K562 (cell line): ENCODE measurements around the gene AKAP13. TPM values are rescaled to one million over a fixed set of nuclear protein-coding genes. Genes with fewer than 3 reads are reported as not detected.
A peak's percentile ranks its signal among the peaks of the same experiment; 100 is the strongest.

Experiments
- ARID1B ChIP-seq: fragments of 450-650 bp; IDR thresholded peaks from 2 replicates; pipeline ENCODE4 v1.6.1; 2016; ENCODE audit warnings: antibody characterized with exemption, mild to moderate bottlenecking, inconsistent platforms
- EWSR1 ChIP-seq: fragments of 450-650 bp; IDR thresholded peaks from 2 replicates; pipeline ENCODE4 v1.6.1; 2018; ENCODE audit warnings: borderline replicate concordance, mild to moderate bottlenecking, low read depth, moderate library complexity; ENCODE audit not compliant: partially characterized antibody
- GATA2 ChIP-seq: sonication (generic); formaldehyde crosslinking; IDR thresholded peaks from 2 replicates; pipeline ENCODE4 v1.4.0; 2020; ENCODE audit warnings: mild to moderate bottlenecking, missing genetic modification reagents
- IFI16 ChIP-seq: fragments of 250-450 bp; sonication (Bioruptor Pico); IDR thresholded peaks from 2 replicates; pipeline ENCODE4 v2.1.2; 2022; ENCODE audit warnings: mild to moderate bottlenecking, inconsistent platforms
- JUND ChIP-seq, 2 experiments: IDR thresholded peaks; 2 replicates in 1 of 2; 3 replicates in 1 of 2; pipeline ENCODE4 v1.6.1; 2011; ENCODE audit warnings: borderline replicate concordance in 2 of 2, low read depth in 2 of 2, low read length in 2 of 2, improper control_type of control experiment in 1 of 2, missing biosample characterization in 1 of 2, missing genetic modification characterization in 1 of 2, missing genetic modification reagents in 1 of 2
- KLF16 ChIP-seq: IDR thresholded peaks from 2 replicates; pipeline ENCODE4 v1.6.1; 2016; ENCODE audit warnings: antibody characterized with exemption
- MYBL2 ChIP-seq, 2 experiments: fragments of 450-650 bp in 1 of 2; sonication (generic) in 1 of 2; formaldehyde crosslinking in 1 of 2; IDR thresholded peaks; 2 replicates each; pipeline versions ENCODE4 v1.6.1 to v1.8.1; 2017 to 2022; ENCODE audit warnings: borderline replicate concordance in 1 of 2, inconsistent platforms in 1 of 2, low read depth in 1 of 2, mild to moderate bottlenecking in 1 of 2, missing genetic modification reagents in 1 of 2, moderate library complexity in 1 of 2
- POLR2AphosphoS5 ChIP-seq: IDR thresholded peaks from 2 replicates; pipeline ENCODE4 v1.6.1; 2011; ENCODE audit warnings: mild to moderate bottlenecking, low read depth, low read length, moderate library complexity; ENCODE audit not compliant: control insufficient read depth, insufficient read depth
- RBBP5 ChIP-seq: fragments of 200-600 bp; sonication (generic); IDR thresholded peaks from 2 replicates; pipeline ENCODE4 v1.6.1; 2012; ENCODE audit warnings: borderline replicate concordance, mild to moderate bottlenecking, low read length, control low read depth, inconsistent platforms; ENCODE audit not compliant: insufficient read depth, poor library complexity, severe bottlenecking
- RBFOX2 ChIP-seq: fragments of 200-400 bp; formaldehyde crosslinking; IDR thresholded peaks from 2 replicates; pipeline ENCODE4 v1.6.1; 2017; ENCODE audit warnings: low read depth, mild to moderate bottlenecking, low read length, moderate library complexity
- TAF9B ChIP-seq: fragments of 450-650 bp; IDR thresholded peaks from 2 replicates; pipeline ENCODE4 v1.6.1; 2018; ENCODE audit warnings: mild to moderate bottlenecking; ENCODE audit not compliant: partially characterized antibody
- TEAD4 ChIP-seq, 2 experiments: sonication (generic) in 1 of 2; formaldehyde crosslinking in 1 of 2; IDR thresholded peaks; 2 replicates each; pipeline versions ENCODE4 v1.6.1 to v1.8.0; 2012 to 2022; ENCODE audit warnings: borderline replicate concordance in 1 of 2, inconsistent platforms in 1 of 2, low read length in 1 of 2, mild to moderate bottlenecking in 1 of 2, missing genetic modification reagents in 1 of 2
- ZHX1 ChIP-seq: fragments of 150-350 bp; conservative IDR thresholded peaks from 2 replicates; pipeline ENCODE4 v1.6.1; 2014; ENCODE audit warnings: low read length
- ZKSCAN8 ChIP-seq: fragments of 200-800 bp; sonication (Bioruptor generic); IDR thresholded peaks from 2 replicates; pipeline ENCODE4 v1.6.1; 2016; ENCODE audit warnings: missing genetic modification characterization, missing compliant biosample characterization
- ZNF436 ChIP-seq: fragments of 250-450, 450-650 bp; sonication (Bioruptor Pico); formaldehyde crosslinking; IDR thresholded peaks from 2 replicates; pipeline ENCODE4 v1.7.0; 2020; ENCODE audit warnings: mild to moderate bottlenecking
- ZNF589 ChIP-seq: fragments of 200-800 bp; sonication (Bioruptor generic); IDR thresholded peaks from 2 replicates; pipeline ENCODE4 v1.6.1; 2016; ENCODE audit warnings: low read depth, missing genetic modification characterization, missing compliant biosample characterization
- ZNF76 ChIP-seq: fragments of 250-450 bp; sonication (Bioruptor Pico); IDR thresholded peaks from 2 replicates; pipeline ENCODE4 v1.4.0; 2020; ENCODE audit warnings: mild to moderate bottlenecking, moderate library complexity, borderline replicate concordance
- polyA plus RNA-seq, 8 experiments: library from polyadenylated mRNA; depleted of rRNA in 4 of 8; stranded (reverse) in 5 of 8; unstranded in 3 of 8; fragments of >200 nt; fragmentation: Nextera tagmentation in 2 of 8; fragmentation: Illumina TruSeq in 1 of 8; extraction: Ambion mirVana in 2 of 8; extraction: Trizol in 1 of 8; gene quantifications; 2 replicates each; pipeline versions ENCODE4 v1.2.1 to v1.2.3, GENCODE V29; 2011 to 2014; ENCODE audit warnings: inconsistent platforms in 1 of 8, missing spikeins in 1 of 8
- total RNA-seq, 7 experiments: library from RNA; depleted of rRNA in 6 of 7; stranded (reverse); fragments of >200 nt in 6 of 7; fragmentation: Illumina TruSeq in 2 of 7; extraction: Trizol in 2 of 7; gene quantifications; 2 replicates each; pipeline versions ENCODE4 v1.2.1 to v1.2.3, GENCODE V29; 2011 to 2021; ENCODE audit warnings: low replicate concordance in 1 of 7
- TF ChIP-seq, protein P1 (sequence below): IDR thresholded peaks from 2 replicates; pipeline ENCODE4 v1.6.1; 2014; ENCODE audit warnings: antibody characterized with exemption
- TF ChIP-seq, protein P2 (sequence below): fragments of 250-450 bp; sonication (Bioruptor Pico); IDR thresholded peaks from 2 replicates; pipeline ENCODE4 v1.8.0; 2021; ENCODE audit warnings: borderline replicate concordance, mild to moderate bottlenecking, moderate library complexity; ENCODE audit not compliant: poor library complexity, severe bottlenecking

AKAP13 gene
- total and polyA plus RNA-seq, 9 of the 15 experiments (the other 6 are each of a cell fraction or from before 2014, with no cell fraction given): 0.03 to 1.7 (median 0.42) TPM

DNA sequence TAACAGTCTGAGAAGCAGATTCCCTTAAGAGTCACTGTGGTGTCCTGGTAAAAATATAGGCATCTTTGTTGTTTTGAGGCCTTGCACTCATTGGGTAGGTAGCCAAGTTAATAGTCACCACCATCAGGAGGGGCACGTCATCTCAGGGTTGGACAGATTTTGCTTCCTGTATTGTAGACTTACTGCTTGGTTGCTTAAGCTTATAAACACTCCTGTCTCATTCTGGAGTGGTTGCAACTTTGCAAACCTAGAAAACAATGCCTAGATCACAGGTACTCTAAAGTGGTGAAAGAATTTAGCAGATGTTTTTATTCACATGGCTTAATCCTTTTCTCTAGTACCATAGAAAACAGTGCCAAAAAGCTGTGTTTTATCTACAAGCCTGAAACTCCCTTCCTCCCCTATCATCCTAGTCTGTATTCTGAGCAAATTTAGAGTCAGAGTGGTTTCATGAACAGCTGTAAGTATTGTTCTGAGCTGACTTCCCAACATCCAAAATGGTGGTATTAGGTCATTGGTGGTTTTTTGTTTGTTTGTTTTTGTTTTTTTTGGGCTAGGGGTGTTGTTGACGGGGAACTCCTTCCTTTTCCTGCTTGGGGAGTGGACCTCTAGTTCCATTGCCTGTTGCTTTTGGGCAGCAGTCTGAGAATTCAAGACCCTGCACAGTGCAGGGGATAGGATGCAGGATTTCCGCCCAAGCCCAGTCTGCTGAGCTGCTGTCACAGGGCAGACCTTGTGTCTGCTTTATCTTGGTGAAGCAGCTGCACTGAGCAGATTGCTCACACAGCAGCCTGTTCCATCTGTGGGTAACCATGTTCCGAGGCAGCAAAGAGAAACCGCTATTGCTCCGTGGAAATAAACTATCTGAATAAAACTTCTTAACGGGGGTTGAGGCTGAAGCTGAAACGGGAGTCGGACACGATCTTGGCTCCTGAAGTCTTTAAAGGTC is 202.0 kb downstream of the AKAP13 start (continued):
- peak; percentile 64 for TF ChIP-seq TEAD4 (IDR thresholded peaks at IDR 0.05; ENCODE audit: low read length)
- TF ChIP-seq TEAD4 (CRISPR knock-in tag; IDR thresholded peaks at IDR 0.05; ENCODE audit: borderline replicate concordance): no peak
- TF ChIP-seq ZKSCAN8 (CRISPR knock-in tag): 0 out of 2 replicates have a peak, but pooled peaks have one; percentile 43
- no peak for TF ChIP-seq GATA2 (CRISPR knock-in tag)
- peak; percentile 55; the same call in 1 of the 2 replicates for TF ChIP-seq POLR2AphosphoS5
- no peak for TF ChIP-seq TAF9B
- TF ChIP-seq ARID1B: peak; percentile 66
- TF ChIP-seq JUND (IDR thresholded peaks at IDR 0.05; ENCODE audit: borderline replicate concordance, low read depth, low read length): no peak
- TF ChIP-seq JUND (tag; IDR thresholded peaks at IDR 0.05; ENCODE audit: borderline replicate concordance, low read depth, low read length): no peak
- no peak for TF ChIP-seq IFI16
- no peak for TF ChIP-seq RBBP5
- no peak for TF ChIP-seq ZNF76 (CRISPR knock-in tag)
- TF ChIP-seq, protein P1, sequence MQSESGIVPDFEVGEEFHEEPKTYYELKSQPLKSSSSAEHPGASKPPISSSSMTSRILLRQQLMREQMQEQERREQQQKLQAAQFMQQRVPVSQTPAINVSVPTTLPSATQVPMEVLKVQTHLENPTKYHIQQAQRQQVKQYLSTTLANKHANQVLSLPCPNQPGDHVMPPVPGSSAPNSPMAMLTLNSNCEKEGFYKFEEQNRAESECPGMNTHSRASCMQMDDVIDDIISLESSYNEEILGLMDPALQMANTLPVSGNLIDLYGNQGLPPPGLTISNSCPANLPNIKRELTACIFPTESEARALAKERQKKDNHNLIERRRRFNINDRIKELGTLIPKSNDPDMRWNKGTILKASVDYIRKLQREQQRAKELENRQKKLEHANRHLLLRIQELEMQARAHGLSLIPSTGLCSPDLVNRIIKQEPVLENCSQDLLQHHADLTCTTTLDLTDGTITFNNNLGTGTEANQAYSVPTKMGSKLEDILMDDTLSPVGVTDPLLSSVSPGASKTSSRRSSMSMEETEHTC: no peak
- no peak for TF ChIP-seq ZNF436
- TF ChIP-seq, protein P2, sequence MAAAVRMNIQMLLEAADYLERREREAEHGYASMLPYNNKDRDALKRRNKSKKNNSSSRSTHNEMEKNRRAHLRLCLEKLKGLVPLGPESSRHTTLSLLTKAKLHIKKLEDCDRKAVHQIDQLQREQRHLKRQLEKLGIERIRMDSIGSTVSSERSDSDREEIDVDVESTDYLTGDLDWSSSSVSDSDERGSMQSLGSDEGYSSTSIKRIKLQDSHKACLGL (CRISPR knock-in tag): no peak
- no peak for TF ChIP-seq MYBL2 (IDR thresholded peaks at IDR 0.05; ENCODE audit: low read depth)
- no peak for TF ChIP-seq MYBL2 (CRISPR knock-in tag; IDR thresholded peaks at IDR 0.05; ENCODE audit: borderline replicate concordance)
- no peak for TF ChIP-seq EWSR1
- TF ChIP-seq ZNF589 (CRISPR knock-in tag): peak; percentile 56; the same call in 1 of the 2 replicates
- TF ChIP-seq RBFOX2: no peak
- TF ChIP-seq KLF16: 0 out of 2 replicates have a peak, but pooled peaks have one; percentile 23
- no peak for TF ChIP-seq ZHX1
